NCI-H82 (cell line): ENCODE measurements around the gene FBLN2.

ENCODE experiments used
- DNase-seq: peaks from one replicate; lab custom pipeline; 2025; lab: John Stamatoyannopoulos, UW

FBLN2 gene

GRCh38 chr3:13648060-13649001, 99.4 kb downstream of the FBLN2 start:
- peak; percentile 77 for DNase-seq

DNA sequence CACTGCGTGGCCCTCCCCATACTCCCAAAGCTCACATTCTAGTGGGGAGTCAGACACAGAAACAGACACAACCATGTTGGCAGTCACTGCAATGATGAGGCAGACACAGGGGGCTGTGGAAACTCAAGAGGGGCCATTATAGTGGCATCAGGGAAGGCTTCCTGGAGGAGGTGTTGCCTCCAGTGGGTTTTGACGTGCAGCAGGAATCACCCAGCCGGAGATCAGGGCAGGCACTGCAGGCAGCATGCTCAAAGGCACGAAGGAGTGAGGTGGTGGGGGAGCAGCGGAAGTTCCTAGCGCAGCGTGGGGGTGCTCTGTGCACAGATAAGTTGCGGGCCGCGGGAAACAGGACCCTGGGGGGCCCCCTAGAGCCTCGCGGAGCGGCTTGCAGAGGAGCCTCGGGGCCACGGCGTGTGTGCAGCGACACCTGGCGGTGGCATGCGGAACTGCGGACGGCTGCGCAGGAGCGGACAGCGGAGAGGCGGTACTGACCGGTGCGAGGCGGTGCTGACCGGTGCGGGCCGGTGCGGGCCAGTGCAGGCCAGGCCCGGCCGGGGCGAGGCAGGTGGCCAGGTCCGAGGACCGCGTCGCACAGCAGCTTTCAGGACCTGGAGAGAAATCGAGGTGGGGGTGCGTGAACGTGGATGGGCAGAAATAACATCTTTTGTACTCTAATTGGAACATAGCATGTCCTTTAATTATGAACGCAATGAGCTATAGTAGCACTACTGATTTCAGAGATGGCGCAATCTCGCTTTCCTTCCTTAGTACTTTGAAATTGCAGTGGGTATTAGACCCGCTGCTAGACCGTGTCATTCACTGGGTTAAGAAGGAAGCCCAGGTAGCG, 101.5 kb downstream of the FBLN2 start:
- peak; percentile 70 for DNase-seq

- DNase-seq, result no peak
These were observed 102.1 kb downstream of the FBLN2 start for GRCh38 chr3:13651057-13651400.

GRCh38 chr3:13651775-13652428, 103.0 kb downstream of the FBLN2 start:
- DNase-seq, result no peak

GRCh38 chr3:13652728-13653127, 103.8 kb downstream of the FBLN2 start:
- DNase-seq, result no peak

- no peak for DNase-seq
These were observed 104.8 kb downstream of the FBLN2 start for GRCh38 chr3:13653631-13654279.

DNA sequence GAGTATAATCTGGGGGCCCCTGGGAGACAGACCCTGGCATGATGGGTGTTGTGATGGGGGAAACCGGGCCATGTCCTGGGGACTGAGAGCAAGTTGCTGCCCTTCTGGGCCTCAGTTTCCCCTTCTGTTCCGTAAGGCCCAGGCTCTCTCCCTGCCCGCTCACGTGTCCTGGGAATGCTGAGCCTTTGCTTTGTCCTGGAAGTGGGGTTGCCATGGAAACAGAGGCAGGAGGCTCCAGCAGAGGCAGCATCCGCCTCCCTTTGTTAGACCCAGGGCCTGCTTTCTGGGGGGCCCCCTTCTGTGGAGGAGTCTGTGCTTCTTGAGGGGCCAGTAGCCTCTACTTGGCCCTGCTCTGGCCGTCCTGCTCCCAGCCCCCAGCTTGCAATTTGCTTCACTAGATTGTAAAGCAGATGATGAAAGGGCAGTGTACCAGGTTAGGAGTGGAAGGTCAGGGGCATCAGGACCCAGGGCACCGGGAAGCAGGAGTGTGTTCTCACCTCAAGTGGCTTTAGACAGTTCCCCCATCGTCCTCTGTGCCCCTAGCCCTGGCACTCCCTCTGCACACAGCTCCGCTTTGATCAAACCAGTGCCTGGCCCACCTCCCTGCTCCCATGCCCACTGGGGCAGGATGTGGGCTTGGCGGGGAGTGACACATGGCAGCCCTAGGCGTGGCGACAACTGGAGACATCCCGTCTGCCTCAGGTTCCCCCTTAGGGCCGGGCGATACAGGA, 105.6 kb downstream of the FBLN2 start:
- no peak for DNase-seq

GRCh38 chr3:13655061-13655913, 106.4 kb downstream of the FBLN2 start:
- peak; percentile 64 for DNase-seq

- no peak for DNase-seq
These were observed 107.8 kb downstream of the FBLN2 start for GRCh38 chr3:13656584-13657301.

GRCh38 chr3:13657660-13658435, 108.9 kb downstream of the FBLN2 start:
- DNase-seq, result peak; percentile 58

DNA sequence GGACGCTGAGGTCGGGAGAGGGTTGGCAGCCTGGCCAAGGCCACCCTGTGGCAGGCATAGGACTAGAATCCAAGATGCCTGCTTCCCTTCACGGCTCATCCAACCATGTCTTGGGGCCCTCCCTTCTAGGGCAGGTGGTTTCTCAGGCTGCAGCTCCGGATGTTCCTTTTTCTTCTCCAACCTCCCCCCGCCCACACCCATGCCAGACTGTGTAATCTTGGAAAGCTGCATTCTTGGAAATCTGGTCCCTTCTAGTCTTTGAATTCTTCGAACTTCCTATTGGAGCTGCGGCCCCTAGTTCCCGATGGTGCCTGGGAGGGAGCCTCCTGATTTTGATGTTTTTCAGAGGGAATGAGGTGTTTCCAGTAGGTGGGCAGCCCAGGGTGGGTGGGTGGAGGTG, 109.8 kb downstream of the FBLN2 start:
- no peak for DNase-seq

DNA sequence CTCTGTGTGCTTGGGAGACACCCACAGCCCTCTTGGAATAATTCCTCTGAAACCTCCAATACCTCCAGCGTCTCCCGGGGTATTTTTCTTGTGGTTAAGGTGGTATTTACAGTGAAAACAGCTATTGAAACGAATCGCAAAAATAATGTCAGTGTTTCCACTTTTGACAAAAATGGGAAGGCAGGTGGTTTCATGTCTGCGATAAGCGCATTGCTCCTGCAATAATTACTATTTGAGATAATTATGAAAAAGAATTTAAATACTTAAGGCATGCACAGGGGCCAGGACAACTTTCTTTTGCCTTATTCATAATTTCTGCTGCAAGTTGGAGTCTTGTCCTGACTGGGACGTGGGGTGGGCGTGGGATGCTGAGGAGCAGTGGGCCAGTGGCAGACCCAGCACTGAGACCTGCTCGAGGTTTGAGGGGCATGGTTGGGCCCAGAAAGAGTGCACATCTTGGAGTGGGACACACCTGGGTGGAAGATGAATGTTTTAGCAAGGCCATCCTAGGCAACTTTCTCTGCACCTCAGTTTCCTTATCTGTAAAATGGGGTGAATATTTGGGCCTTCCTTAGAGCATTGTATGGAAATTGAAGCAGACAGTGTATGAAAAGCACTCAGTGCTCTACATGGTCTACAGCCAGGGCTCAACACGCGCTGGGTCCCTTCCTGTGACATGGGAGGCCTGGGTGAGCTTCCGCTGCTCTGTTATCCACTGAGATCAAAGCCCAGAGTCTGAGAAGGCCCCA, 110.5 kb downstream of the FBLN2 start:
- no peak for DNase-seq

DNA sequence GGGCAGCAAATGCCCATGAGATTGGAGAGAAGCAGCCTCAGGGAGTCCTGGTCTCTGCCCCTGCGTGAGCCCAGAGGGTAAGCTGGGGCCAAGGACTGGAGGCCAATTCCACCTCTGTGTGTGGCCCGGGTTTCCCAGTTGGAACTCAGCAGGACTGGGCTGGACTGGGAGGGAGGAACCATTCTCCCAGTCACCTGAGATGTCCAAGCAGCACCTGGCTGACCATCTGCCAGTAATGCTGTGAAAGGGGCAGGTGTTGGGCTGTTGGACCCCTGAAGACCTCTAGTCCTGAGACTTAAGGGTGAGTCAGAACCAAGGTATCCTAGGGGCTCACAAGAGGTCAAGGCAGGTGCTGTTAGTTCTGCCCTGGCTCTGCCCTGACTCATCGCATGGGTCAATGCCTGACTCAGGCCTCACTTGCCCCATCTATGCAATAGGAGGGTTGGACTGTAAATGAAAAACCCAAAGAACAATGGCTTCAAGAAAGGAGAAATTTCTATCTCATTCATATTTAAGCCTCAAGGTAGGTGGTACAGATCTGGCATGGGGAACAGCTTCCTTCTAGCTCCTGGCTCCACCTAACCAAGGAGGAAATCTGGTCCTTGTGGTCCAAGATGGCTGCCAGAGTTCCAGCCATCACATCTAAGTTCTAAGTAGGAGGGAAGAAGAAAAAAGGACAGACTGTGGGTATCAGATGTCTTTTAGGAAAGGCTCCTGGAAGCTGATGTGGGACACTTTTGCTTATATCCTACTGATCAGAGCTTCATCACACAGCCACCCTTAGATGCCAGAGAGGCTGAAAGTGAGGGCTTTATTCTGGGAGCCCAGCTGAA, 111.3 kb downstream of the FBLN2 start:
- no peak for DNase-seq

DNA sequence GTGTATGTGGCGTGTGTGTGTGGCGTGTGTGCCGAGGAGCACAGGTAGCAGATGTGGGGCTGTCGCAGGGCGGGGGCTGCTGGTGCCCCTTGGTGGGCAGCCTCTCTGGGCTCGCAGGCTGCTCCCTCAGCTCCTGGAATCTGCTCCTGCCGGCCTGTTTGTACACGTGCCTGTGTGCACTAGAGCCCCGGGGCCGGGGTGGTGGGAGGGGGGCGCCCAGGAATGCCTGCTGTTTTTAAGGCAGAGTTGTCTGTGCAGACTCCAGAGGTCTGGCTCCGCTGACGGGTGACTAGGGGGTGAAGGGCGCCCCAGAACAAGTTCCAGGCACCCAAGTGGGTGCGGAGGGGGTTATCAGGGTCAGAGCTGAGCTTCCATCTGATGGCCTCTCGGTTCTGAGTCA, 112.2 kb downstream of the FBLN2 start:
- DNase-seq, result no peak

DNA sequence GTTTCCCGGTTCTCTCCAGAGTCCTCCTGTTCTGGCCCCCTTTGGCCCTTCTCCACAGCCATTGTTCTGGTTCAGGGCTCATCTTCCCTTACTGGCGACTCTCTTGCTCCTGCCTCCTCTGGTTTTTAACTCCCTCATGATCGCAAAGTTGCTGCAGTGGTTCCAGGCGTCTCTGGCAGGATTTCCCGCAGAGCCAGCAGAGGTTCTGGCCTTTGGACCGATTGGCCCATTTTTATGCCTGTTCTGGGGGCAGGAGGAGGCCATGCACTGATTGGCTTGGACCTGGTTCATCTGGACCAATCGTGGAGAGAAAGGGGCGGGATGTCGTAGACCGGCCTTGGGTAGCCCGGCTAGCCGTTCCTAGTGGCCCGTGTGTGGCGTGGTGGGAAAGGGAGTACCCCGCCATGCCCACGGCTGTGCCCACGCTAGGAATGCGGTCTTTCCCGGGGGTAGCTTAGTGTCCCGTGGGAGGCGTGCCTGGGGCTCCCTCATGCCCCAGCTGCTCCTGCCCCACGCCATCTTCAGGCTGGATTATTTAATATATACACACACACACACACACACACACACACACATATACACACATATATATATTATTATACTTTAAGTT, 113.4 kb downstream of the FBLN2 start:
- DNase-seq, result no peak

DNA sequence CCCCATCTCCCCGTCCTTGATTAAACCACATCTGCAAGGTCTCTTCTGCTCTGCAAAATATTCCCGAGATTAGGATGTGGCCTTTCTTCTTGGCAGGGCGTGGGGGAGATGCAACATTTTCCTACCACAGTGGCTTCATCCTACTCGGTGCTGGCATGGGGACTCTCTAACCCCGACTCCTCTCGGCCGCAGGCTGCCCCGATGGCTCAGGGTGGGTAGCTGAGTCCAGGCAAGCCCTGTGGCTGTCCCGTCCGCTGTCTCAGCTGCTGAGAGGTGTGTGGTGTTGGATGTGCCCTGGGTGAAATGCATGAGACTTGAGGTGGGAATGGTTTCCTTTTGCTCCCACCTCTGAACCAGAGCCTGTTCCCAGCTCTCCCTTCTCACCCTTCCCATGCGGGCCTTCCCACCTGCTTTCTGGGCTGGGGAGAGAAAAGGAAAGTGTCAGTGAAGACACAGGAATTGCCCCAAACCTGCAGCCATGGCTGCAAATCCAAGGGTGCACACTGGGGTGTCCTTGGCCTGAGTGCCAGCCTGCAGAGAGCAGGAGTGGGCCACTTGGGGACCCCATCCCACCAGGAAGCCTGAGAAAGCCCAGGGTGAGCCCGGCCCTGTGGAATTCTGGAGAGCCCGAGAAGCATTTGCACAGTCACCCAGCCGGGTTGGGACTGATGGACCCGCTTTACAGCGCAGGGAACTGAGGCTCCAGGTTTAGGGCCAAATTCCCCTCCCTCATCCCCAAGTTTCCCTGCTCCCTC, 115.0 kb downstream of the FBLN2 start:
- DNase-seq, result no peak
